ENCODE results near the gene RANBP10.

- TF ChIP-seq CTCF (conservative IDR thresholded peaks at IDR 0.05; ENCODE audit: low read length) (no peak), EZH2phosphoT487 (IDR thresholded peaks at IDR 0.05; ENCODE audit: borderline replicate concordance) (no peak)
These were observed 38.1 kb upstream of the RANBP10 start for GRCh38 chr16:67844497-67844896.

Data from Loucy (cell line).